Iris pigment epithelial cell (primary cell): ENCODE measurements around the gene IQGAP2.
A peak's percentile ranks its signal among the peaks of the same experiment; 100 is the strongest.

Experiments used
- DNase-seq: peaks from one replicate; pipeline ENCODE4 v3.0.0-alpha.2; 2011; ENCODE audit warnings: low read depth

The IQGAP2 gene

GRCh38 chr5:76477571-76477970 is 74.5 kb downstream of the IQGAP2 start:
- no peak for DNase-seq

- no peak for DNase-seq
Measured at GRCh38 chr5:76479281-76479680, 76.2 kb downstream of the IQGAP2 start.

GRCh38 chr5:76479973-76480667 is 77.0 kb downstream of the IQGAP2 start:
- no peak for DNase-seq

- DNase-seq: no peak
Measured at GRCh38 chr5:76482984-76483383, 79.9 kb downstream of the IQGAP2 start.

- DNase-seq: no peak
Measured at GRCh38 chr5:76483433-76483832, 80.3 kb downstream of the IQGAP2 start.

GRCh38 chr5:76483881-76484280 is 80.8 kb downstream of the IQGAP2 start:
- DNase-seq: no peak

- no peak for DNase-seq
Measured at GRCh38 chr5:76485511-76485910, 82.4 kb downstream of the IQGAP2 start.

GRCh38 chr5:76487386-76487785 is 84.3 kb downstream of the IQGAP2 start:
- no peak for DNase-seq

- no peak for DNase-seq
Measured at GRCh38 chr5:76487821-76488220, 84.7 kb downstream of the IQGAP2 start.

GRCh38 chr5:76488969-76489368 is 85.9 kb downstream of the IQGAP2 start:
- DNase-seq: no peak

GRCh38 chr5:76489877-76490688 is 87.0 kb downstream of the IQGAP2 start:
- peak; percentile 28 for DNase-seq

GRCh38 chr5:76490960-76491359 is 87.9 kb downstream of the IQGAP2 start:
- DNase-seq: no peak

GRCh38 chr5:76492819-76493189 is 89.7 kb downstream of the IQGAP2 start:
- DNase-seq: no peak

- no peak for DNase-seq
Measured at GRCh38 chr5:76493190-76493837, 90.2 kb downstream of the IQGAP2 start.

GRCh38 chr5:76494201-76494600 is 91.1 kb downstream of the IQGAP2 start:
- no peak for DNase-seq

- no peak for DNase-seq
Measured at GRCh38 chr5:76495870-76496269, 92.8 kb downstream of the IQGAP2 start.

GRCh38 chr5:76497065-76497460 is 94.0 kb downstream of the IQGAP2 start:
- DNase-seq: no peak

- DNase-seq: no peak
Measured at GRCh38 chr5:76497986-76498717, 95.1 kb downstream of the IQGAP2 start.

- no peak for DNase-seq
Measured at GRCh38 chr5:76499507-76500161, 96.5 kb downstream of the IQGAP2 start.

GRCh38 chr5:76500633-76501393 is 97.7 kb downstream of the IQGAP2 start:
- peak; percentile 43 for DNase-seq

- no peak for DNase-seq
Measured at GRCh38 chr5:76503929-76504328, 100.8 kb downstream of the IQGAP2 start.
